A549 (cell line): ENCODE measurements around the gene GNB4.

Experiments used
- BHLHE40 ChIP-seq: IDR thresholded peaks from 2 replicates; pipeline ENCODE4 v1.6.1; 2012; ENCODE audit warnings: low read depth, low read length, inconsistent platforms
- CHD2 ChIP-seq: fragments of 150-350 bp; IDR thresholded peaks from 2 replicates; pipeline ENCODE4 v1.6.1; 2014; ENCODE audit warnings: low read length; ENCODE audit not compliant: partially characterized antibody
- CTCF ChIP-seq: fragments of >200 bp; sonication (Bioruptor Twin); formaldehyde crosslinking; IDR thresholded peaks from 3 replicates; pipeline ENCODE4 v1.5.1; 2016
- EP300 ChIP-seq, 2 experiments: fragments of >200 bp; sonication (Bioruptor Twin); formaldehyde crosslinking; IDR thresholded peaks; 2 replicates in 1 of 2; 3 replicates in 1 of 2; pipeline ENCODE4 v1.6.1; 2016 to 2017
- MAFK ChIP-seq: fragments of 450-650 bp; IDR thresholded peaks from 2 replicates; pipeline ENCODE4 v1.6.1; 2014; ENCODE audit not compliant: partially characterized antibody
- NR3C1 ChIP-seq: fragments of >200 bp; sonication (Bioruptor Twin); formaldehyde crosslinking; IDR thresholded peaks from 3 replicates; pipeline ENCODE4 v1.6.1; 2017
- POLR2A ChIP-seq: IDR thresholded peaks from 2 replicates; pipeline ENCODE4 v1.6.1; 2012; ENCODE audit warnings: mild to moderate bottlenecking, low read length
- RAD21 ChIP-seq, 2 experiments: fragments of >200 bp in 1 of 2; sonication (Bioruptor Twin) in 1 of 2; formaldehyde crosslinking in 1 of 2; IDR thresholded peaks in 1 of 2; conservative IDR thresholded peaks in 1 of 2; 2 replicates in 1 of 2; 3 replicates in 1 of 2; pipeline ENCODE4 v1.6.1; 2012 to 2018; ENCODE audit warnings: inconsistent platforms in 1 of 2
- ZSCAN20 ChIP-seq: fragments of 250-450 bp; sonication (Bioruptor Pico); IDR thresholded peaks from 2 replicates; pipeline ENCODE4 v1.8.0; 2022; ENCODE audit warnings: mild to moderate bottlenecking, moderate library complexity

GRCh38 chr3:179418610-179419009, 32.7 kb downstream of the GNB4 start:
- TF ChIP-seq CTCF (no peak), EP300 (IDR thresholded peaks at IDR 0.05) (no peak), MAFK (no peak), NR3C1 (no peak), CHD2 (no peak), BHLHE40 (no peak), POLR2A (no peak), RAD21 (conservative IDR thresholded peaks at IDR 0.05 in 1 of 2, IDR thresholded peaks at IDR 0.05 in 1 of 2) (no peak), ZSCAN20 (CRISPR knock-in tag) (no peak)
